Stimulated activated CD8-positive, alpha-beta memory T cell treated with anti-CD3 and anti-CD28 coated beads, Interleukin-12 subunit alpha, Interleukin-12 subunit beta, amount 100 ng/mL, for 4 hours (primary cell): ENCODE measurements around the gene KMT2C.
"Not testable (repeated sequence)": the region's sequence is repeated elsewhere in the genome, so short reads cannot be mapped to it uniquely, and the experiment has no call there.

Experiments used
- DNase-seq: peaks from one replicate; pipeline ENCODE4 v3.0.0-alpha.2; 2020; ENCODE audit warnings: low read depth

Gene KMT2C

GRCh38 chr7:152435384-152436110 lies at the start of gene KMT2C:
TSS of gene KMT2C (minus strand) at chr7:152436003. CDS start at chr7:152435786, 217 bp downstream.
- DNase-seq, result peak; percentile 24

GRCh38 chr7:152481082-152481481 lies 45.3 kb upstream of the KMT2C start:
- no peak for DNase-seq

- DNase-seq, result no peak
Observed at GRCh38 chr7:152480664-152481063, 44.9 kb upstream of the KMT2C start.

- no peak for DNase-seq
Observed at GRCh38 chr7:152479595-152479994, 43.8 kb upstream of the KMT2C start.

GRCh38 chr7:152478140-152478539 lies 42.3 kb upstream of the KMT2C start:
- DNase-seq, result no peak

- DNase-seq, result no peak
Observed at GRCh38 chr7:152477079-152477478, 41.3 kb upstream of the KMT2C start.

GRCh38 chr7:152476551-152476950 lies 40.7 kb upstream of the KMT2C start:
- no peak for DNase-seq

GRCh38 chr7:152471023-152471620 lies 35.3 kb upstream of the KMT2C start:
- DNase-seq, result not testable (repeated sequence)

GRCh38 chr7:152470251-152471022 lies 34.6 kb upstream of the KMT2C start:
- not testable (repeated sequence) for DNase-seq

- not testable (repeated sequence) for DNase-seq
Observed at GRCh38 chr7:152469576-152469975, 33.8 kb upstream of the KMT2C start.

GRCh38 chr7:152467225-152467624 lies 31.4 kb upstream of the KMT2C start:
- no peak for DNase-seq

GRCh38 chr7:152465119-152465387 lies 29.2 kb upstream of the KMT2C start:
- no peak for DNase-seq

- DNase-seq, result no peak
Observed at GRCh38 chr7:152464312-152465118, 28.7 kb upstream of the KMT2C start.

GRCh38 chr7:152463709-152464311 lies 28.0 kb upstream of the KMT2C start:
- peak; percentile 100 for DNase-seq

- no peak for DNase-seq
Observed at GRCh38 chr7:152462995-152463708, 27.3 kb upstream of the KMT2C start.

- DNase-seq, result no peak
Observed at GRCh38 chr7:152459724-152460251, 24.0 kb upstream of the KMT2C start.

- DNase-seq, result no peak
Observed at GRCh38 chr7:152451356-152451755, 15.6 kb upstream of the KMT2C start.

- not testable (repeated sequence) for DNase-seq
Observed at GRCh38 chr7:152445386-152446008, 9.7 kb upstream of the KMT2C start.

- no peak for DNase-seq
Observed at GRCh38 chr7:152443586-152443985, 7.8 kb upstream of the KMT2C start.

GRCh38 chr7:152442330-152442835 lies 6.6 kb upstream of the KMT2C start:
- DNase-seq, result no peak
